HG03469 (cell line): ENCODE data around the gene NLGN1.

Source experiments
- ATAC-seq: cut with Tn5 transposase; IDR thresholded peaks from one replicate; pipeline ENCODE4 v1.9.1; 2021; ENCODE audit warnings: mild to moderate bottlenecking, moderate library complexity, moderate number of reproducible peaks; ENCODE audit not compliant: unreplicated experiment

The NLGN1 gene

DNA sequence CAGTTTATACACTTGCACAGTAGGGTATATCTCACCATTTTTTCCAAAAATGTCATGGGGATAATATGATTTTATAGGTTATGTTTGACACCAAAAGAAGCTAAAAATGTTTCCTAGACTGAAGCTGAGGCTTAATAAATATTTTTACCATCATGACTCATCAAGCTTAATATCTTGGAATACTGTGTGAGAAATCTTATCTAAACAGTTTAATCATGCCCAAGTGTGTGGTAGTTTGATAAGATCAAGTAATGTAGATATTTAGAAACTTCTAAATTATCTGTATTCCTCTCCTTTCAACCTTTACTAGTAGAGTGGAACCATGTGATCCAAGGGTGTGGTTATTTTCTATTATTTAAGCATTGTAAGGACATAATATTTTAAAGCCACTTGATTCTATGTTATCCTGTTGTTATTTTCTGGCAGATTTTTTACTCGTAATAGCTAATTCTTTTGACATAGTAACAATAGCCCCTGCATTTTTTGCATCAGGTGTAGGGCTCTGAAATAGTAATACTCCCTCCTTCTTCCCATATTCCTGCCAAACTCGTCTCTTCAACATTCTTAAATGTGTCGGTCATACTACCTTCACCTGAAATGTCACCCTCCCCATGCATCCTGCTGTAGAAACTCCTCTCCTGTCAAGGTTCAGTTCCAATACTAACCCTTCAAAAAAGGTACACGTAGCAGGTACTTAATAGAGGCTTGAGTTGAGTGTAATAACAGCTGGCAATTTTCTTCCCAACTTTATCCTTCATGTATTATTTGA lies 729.6 kb downstream of the NLGN1 start:
- ATAC-seq = no peak

DNA sequence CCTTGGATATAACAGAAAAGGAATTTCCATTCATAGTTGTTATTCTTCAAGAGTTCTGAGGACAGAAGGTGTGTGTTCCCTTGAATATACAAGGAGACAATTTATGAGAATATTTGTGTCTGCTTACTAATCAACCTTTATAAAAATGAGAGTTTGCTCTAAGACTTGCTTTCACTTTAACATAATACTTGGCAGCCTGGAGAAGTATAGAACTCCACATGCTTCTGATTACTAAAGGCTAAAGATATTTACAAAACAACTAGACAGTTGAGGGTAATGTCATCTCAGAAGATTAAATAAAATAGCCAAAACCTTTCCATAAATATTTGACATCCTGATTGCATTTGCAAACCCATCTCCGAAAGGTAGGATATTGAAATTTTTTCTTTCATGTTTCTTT lies 734.5 kb downstream of the NLGN1 start:
- ATAC-seq = no peak

DNA sequence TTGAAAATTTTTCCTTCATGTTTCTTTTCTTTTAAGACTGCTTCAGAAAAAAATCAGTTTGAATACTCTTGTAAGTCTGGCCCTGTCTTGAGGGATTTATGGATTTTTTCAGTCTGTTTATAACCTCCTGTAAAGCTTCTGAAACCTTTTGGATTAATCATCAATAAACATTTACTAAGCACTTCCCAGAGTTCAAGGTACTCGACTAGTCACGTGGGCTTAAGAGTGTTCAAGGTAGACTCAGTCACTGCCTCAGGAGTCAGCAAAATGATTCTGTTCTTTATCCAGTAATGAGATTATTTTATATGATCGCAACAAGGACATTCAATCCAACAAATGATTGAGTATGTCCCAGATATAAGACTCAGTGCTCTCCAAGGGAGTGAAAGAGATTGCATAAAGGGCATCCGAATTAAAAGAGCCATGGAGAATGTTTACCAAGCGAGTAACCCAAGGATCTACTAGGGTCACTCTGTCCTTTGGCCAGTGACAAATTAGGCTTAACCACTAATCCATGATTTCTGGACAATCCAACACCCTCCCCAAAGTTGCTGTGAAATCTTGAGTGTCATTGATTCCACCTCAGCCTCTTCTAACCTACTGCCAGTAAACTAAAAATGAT lies 735.0 kb downstream of the NLGN1 start:
- no peak for ATAC-seq

- no peak for ATAC-seq
These were observed 748.5 kb downstream of the NLGN1 start for GRCh38 chr3:174146008-174146407.

GRCh38 chr3:174147798-174148197 lies 750.3 kb downstream of the NLGN1 start:
- ATAC-seq = no peak

GRCh38 chr3:174153871-174154270 lies 756.3 kb downstream of the NLGN1 start:
- no peak for ATAC-seq

- ATAC-seq = no peak
These were observed 758.7 kb downstream of the NLGN1 start for GRCh38 chr3:174156200-174156599.

DNA sequence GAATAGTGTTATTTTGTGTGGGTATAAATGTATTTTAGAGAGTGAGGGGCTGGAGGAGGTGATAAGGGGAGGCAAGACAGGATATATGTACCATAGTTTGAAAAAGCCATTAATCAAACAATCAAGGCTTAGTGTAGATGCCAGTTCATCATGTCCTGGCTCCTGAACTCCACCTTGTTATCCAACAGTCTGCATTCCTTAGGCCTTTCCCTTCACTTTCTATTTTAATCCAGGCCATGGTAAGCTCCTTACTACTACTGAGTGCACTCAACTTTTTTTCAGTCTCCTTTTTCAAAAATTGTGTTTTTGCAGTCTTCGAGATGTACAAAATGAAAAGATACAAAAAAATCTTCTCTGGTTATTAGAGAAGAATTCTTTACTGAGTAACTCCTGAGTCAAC lies 761.1 kb downstream of the NLGN1 start:
- no peak for ATAC-seq

DNA sequence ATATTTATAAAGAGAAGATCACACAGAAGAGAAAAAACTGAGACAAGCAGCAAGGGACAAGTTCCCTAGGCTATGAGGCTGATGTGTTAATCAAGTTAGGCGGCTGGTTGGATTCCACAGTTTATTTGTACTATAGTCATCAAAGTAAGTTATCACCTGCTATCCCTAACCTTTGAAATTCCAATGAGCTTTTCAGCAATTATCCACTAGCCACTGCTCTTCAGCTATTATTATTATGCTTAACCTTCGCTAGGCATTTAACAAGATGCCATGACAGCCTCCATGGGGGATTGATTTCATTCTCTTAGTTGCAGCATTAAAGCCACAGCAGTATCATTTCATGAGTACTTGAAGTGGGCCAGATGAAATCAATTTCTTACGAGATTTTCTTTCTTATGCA lies 762.1 kb downstream of the NLGN1 start:
- ATAC-seq = no peak

GRCh38 chr3:174162550-174162949 lies 765.0 kb downstream of the NLGN1 start:
- ATAC-seq = no peak

DNA sequence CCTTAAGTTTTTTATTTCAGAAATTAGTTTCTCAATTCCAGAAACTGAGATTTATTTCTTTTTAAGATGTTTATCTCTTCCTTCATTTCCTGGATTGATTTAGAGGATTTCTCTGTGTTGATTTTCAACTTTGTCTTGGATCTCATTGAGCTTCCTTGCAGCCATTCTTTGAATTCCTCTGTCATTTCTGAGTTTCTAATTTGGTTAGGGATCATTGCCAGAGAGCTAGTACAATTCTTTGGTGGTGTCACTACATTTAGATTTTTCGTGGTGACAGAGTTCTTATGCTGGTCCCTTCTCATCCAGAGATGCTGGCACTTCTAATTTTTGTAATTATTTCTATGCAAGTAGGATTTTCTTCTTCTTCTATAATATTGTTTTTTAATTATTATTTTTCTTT lies 770.5 kb downstream of the NLGN1 start:
- no peak for ATAC-seq

DNA sequence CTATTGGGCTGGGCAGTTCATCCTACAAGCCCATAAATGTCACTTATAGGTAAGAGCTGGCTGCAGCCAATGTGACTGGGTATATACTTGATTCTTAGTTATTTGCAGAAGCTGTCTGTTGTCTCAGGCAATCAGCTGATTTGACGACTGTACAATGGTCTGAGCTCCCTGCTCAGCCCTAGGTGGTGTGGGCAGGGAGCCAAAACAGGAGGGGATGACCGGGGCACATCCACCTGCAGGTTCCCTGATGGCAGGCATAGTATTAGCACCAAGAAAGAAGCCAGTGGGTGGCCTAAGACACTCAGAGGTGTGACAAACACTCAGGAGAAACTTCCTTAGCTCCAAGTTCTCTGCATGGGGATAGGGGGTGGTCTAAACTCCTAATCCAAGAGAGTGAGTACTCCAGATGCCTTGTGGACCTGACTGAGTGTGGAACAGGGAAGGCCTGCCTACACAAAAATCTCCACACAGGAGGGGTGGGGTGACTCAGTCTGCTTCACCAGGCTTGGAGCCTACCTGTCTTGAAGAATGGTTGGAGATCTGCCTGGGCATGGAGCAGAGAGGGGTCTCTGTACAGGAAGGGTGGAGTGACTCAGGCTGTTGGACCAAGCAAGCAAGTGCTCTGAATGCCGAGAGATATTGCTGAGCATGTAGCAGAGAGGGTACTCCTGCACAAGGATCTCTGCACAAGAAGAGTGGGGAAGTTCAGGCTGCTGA lies 771.2 kb downstream of the NLGN1 start:
- ATAC-seq = no peak

DNA sequence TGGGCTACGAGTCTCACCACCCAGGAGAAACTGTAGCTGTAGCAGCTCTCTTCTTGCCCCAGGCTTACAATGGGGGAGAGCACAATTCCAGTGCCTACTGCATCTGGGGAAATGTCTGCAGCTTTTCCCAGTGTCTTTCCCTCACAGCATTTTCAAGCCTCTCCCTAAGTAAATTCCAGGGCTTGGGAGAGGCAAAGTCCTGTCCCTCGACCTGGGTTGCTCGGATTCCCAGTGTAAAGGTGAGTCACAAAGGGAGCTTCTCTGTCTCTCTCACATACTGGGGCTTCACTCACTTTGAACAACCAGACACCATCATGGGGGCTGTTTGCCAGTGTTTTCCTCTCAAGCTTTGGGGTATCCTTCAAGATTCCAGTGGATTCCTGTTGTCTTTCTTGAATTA lies 772.2 kb downstream of the NLGN1 start:
- no peak for ATAC-seq

DNA sequence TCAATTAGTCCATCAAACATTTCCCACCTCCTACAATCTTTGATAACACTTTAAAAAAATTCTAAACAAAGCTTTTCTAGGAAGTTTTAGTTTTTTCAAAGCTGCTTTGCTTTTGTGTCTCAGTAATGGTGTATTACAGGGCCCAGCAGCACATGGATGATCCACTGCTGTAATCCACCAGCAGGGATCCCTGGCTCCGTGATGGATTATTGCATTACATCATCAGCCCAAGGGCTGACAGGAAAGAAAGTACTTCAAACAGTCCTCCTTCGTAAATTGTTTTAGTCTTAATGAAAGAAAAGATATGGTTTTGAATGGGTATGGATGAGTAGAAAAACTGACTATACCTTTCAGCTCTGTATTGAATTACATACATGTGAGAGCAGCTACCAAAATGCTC lies 772.7 kb downstream of the NLGN1 start:
- ATAC-seq = no peak

- ATAC-seq = no peak
These were observed 788.9 kb downstream of the NLGN1 start for GRCh38 chr3:174186377-174186989.

- no peak for ATAC-seq
These were observed 793.8 kb downstream of the NLGN1 start for GRCh38 chr3:174191380-174191779.

GRCh38 chr3:174191895-174192294 lies 794.4 kb downstream of the NLGN1 start:
- no peak for ATAC-seq

- ATAC-seq = no peak
These were observed 794.9 kb downstream of the NLGN1 start for GRCh38 chr3:174192471-174192870.

- ATAC-seq = no peak
These were observed 796.1 kb downstream of the NLGN1 start for GRCh38 chr3:174193604-174194003.

DNA sequence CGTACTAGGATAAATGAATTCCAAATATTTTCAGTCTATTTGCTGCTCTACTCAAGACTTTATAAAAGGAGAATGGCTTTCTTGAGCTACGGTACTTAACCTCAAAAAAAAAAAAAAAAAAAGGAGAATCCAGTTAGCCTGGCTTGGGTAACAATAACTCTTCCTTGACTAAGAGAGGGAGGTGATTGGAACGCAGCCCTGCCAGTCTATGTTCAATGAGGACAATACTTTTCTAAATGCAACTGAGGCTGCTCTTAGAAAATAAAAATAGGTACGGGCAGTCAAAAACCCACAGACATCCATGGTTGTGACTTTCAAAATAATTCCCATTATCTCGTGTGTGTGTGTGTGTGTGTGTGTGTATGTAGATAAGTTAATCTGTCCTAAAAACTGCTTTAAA lies 799.9 kb downstream of the NLGN1 start:
- no peak for ATAC-seq

DNA sequence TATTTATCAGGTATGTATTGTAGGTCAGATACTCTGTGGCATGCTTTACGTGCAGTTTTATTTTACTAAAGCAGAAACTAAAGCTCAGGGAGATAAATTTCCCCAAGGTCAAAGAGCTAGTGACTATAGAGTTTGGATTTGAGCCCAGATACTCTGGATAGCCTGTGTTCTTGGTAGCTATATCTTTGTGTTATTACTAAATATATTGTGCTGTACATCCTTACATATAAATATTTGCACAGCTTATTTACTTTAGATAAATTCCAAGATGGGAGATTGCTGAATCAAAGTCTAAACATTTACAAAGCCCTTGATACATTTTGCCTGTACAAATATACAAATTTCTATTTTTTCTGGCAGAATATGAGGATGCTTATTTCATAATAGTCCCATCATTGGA lies 800.7 kb downstream of the NLGN1 start:
- ATAC-seq = no peak

DNA sequence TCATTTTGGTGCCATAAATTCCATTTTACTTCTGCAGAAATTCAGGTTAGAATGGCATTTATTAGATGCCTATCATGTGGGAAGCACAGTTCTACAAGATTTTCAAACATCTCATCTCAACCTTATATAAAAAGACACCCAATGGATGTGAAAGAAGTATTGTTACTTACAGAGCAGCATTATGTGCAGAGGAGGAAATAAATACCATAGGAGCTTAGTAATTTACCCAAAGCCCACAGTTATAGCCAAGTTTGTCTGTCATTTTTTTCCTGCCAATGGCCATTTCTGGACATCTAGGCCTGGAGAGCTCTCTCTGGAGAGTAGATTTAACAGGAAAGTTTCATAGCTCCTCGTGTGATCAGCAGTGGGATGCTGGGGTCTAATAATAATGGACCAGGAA lies 802.2 kb downstream of the NLGN1 start:
- no peak for ATAC-seq
